GM19035 (cell line): ENCODE results near the gene MAPRE2.

ENCODE experiments used
- ATAC-seq: cut with Tn5 transposase; IDR thresholded peaks from one replicate; pipeline ENCODE4 v1.9.1; 2021; ENCODE audit not compliant: unreplicated experiment

Gene MAPRE2

GRCh38 chr18:35061336-35061735, 20.1 kb downstream of the MAPRE2 start:
- ATAC-seq: no peak

DNA sequence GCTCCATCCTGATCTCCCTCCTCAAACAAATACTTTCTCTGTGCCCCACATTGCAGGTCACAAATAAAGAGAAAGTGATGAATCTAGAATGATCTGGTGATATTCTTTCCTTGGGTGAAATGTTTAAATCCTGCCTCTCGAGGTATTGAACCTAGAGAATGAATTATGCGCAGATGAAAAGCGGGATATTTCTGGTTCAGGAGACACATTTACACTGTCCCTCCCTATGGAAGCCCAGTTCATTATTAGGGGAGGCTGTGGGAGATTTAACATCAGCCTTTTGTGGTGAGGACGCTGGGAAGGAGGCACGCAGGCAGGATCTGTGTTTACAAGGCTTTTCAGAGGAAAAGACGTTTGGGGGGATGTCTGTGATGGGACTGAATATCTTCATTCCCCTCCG, 20.6 kb downstream of the MAPRE2 start:
- no peak for ATAC-seq

GRCh38 chr18:35062408-35062807, 21.2 kb downstream of the MAPRE2 start:
- ATAC-seq: no peak

DNA sequence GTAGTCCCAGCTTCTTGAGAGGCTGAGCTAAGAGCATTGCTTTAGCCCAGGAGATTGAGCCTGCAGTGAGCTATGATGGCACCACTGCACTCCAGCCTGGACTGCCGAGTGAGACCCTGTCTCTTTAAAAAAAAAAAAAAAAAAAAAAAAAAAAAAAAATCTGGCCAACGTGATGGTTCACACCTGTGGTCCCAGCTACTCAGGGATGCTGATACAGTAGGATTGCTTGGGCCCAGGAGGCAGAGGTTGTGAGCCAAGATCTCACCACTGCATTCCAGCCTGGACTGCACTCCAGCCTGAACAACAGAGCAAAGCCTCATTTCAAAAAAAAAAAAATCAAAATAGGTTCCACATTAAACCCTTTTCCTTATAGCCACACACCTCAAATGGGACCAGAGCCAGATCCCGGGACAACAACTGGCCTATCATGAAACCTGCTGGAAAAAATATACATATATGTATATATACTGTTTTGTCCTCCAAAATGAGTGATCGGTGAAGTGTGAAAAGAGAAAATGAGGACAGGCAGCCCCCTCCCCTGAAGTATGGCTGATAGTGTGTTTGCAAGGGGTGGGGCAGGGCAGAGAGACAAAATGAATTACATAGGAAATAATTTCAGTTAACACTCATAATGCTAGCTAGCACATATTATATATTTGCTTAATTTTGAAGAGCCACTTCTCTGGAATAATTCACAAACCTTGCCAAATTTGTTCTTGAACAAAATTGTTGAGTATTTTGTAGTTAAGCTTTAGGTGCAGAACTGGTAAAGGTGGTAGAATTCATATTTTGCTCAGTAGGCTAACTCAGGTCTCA, 22.9 kb downstream of the MAPRE2 start:
- ATAC-seq: no peak

GRCh38 chr18:35067454-35067853, 26.2 kb downstream of the MAPRE2 start:
- ATAC-seq: no peak

DNA sequence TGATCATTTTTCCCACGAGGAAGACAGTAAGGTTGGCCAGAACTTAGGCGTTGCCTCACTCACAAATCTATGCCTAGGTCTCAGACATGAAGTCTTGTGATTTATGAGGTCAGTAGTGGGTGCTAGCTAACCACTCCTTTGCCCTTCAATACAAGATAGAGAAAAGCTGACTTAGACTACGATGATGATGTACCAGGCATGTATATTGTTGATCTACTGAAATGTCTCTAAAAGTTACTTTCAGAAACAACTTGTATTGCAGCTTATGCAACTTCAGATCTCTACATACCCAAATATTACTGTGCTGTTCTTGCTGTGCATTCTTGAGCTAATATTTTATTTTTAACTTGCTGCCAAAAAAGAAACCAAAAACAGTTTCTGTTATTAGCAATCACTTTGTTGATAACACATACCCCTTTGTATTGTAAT, 30.6 kb downstream of the MAPRE2 start:
- peak; percentile 72 for ATAC-seq

DNA sequence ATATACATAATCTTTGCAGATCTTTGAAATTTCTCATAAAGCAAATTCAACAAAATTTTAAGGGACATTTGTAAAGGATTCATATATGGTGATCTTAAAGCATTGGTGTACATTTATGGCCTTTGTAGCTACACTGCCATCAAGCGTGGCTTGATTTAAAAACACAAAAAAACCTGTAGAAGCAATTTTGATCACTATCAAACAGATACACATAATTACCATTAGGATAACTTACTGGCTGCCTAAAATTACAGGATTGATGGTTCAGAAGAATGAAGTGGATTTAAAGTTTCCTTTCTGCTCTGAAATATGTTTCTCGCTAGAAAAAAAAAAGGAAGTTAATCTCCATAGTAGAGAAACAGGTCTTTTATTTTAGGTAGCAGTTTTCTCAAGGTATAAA, 31.4 kb downstream of the MAPRE2 start:
- ATAC-seq: no peak

GRCh38 chr18:35073186-35074105, 32.2 kb downstream of the MAPRE2 start:
- ATAC-seq: no peak

- no peak for ATAC-seq
These were observed 33.4 kb downstream of the MAPRE2 start for GRCh38 chr18:35074581-35074980.

GRCh38 chr18:35075132-35075531, 33.9 kb downstream of the MAPRE2 start:
- ATAC-seq: no peak

DNA sequence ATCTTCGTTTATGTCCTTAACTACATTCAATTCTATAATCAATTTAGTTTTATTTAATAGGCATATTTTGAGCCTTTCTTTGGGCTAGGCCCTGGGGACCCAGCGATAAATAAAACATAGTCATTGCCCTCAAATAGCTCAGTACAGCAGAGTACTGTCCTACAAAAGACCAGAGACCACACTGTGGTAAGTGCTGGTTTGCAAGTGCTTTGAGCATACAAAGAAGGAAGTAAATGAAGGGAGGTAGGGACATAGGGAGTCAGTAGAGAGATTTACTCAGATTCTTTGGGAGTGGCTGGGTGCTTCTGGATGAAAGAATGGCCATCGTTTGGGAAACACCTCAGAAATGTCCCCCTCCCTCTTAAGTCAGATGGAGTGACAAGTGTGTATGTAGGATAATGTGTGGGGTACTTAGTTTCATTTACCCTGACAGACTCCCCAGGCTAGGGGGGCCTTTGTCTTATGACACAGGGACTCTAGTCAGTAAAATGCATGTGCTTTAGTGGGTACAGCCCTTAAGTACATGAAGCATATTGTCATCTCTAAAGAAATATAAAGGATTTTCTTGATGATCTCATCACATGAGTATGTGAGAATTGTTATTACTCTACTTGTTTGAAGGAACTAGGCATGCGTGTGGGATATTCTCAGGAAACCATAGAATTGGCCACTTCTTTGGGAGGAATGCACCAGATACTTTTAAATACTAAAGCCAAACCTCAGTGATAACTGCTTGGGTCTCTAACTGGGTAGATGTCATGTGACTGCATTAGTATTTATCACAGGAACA, 35.1 kb downstream of the MAPRE2 start:
- ATAC-seq: no peak

- no peak for ATAC-seq
These were observed 36.7 kb downstream of the MAPRE2 start for GRCh38 chr18:35077937-35078336.

GRCh38 chr18:35080058-35080457, 38.8 kb downstream of the MAPRE2 start:
- no peak for ATAC-seq

- ATAC-seq: no peak
These were observed 42.0 kb downstream of the MAPRE2 start for GRCh38 chr18:35083174-35083712.

DNA sequence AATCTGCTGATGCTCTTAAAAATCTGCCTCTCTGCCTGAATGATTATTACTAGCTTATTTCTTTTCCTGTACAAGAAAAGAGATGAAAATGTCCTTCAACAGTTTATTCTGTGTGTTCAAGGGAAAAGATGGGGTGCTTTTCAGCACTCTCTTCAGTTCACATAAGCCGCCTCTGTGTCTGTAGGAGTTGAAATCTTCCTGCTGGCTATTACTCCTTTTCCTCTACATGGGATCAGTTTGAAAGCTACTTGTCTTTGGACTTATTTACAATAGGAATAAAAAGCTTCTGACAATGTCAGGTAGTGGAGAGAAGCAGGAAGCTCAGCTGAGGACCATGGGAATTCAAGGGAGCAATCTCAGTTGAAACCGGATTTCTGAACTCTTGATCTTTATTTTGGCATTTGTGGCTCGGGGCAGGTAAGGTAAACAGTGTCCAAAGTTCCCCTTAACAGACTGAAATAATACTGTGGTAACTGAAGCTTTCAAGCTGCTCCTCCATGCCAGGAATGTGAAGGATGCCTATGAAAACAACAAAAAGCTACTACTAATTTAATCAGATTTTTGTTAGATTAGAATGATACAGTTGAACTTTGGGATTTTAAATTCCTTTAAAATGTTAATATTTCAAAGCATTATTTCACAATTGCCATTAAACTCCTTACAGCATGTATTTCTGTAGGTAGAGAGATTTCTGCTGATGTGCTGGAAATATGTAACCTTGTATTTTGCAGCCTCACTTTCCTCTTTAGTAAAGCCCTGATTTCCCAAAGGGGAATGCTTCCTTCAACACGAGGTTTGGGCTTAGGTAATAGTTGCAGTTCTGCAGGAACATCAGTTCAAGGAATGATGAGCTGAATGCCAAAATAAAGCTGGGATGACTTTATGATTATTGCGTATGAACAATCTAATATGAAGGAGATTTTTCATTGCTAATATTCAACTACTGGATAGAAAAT, 43.6 kb downstream of the MAPRE2 start:
- ATAC-seq: no peak

- no peak for ATAC-seq
These were observed 44.5 kb downstream of the MAPRE2 start for GRCh38 chr18:35085450-35086380.

- ATAC-seq: no peak
These were observed 45.5 kb downstream of the MAPRE2 start for GRCh38 chr18:35086704-35087103.

DNA sequence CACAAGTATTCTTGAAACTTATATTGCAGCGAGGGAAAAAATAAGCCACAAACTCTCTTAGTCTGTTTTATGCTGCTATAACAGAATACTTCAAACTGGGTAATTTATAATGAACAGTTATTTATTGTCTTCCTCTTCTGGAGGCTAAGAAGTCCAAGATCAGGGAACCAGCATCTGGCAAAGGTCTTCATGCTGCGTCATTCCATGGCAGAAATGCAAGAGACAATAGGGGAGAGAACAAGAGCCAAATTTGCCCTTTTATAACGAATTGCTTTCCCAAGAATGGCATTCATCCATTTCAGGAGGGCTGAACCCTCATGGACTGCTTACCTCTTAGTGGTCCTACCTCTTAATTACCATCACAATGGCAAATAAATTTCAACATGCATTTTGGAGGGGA, 46.5 kb downstream of the MAPRE2 start:
- ATAC-seq: no peak

DNA sequence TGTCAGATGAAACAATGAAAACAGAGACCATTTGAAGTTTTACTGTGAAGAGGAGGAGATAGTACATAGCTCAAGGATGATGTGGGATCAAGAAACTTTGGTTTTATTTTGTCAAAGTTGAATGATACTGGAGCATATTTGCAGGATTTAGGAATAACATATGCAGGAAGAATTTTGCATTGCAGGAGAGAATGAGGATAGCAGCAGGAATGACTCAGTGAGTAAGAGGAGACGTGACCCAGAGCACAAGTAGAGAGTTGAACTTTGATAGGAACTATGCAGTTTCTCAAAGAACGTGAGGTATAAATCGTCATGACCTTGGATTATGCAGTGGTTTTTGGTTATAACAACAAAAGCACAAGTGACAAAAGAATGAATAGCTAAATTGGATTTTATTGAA, 47.7 kb downstream of the MAPRE2 start:
- ATAC-seq: no peak
